IMR-90 (cell line): ENCODE results near the gene PLPP3. TPM values are rescaled to one million over a fixed set of nuclear protein-coding genes. Genes with fewer than 3 reads are reported as not detected.

Experiments
- ATAC-seq: fragments of 200-7000 bp; cut with Tn5 transposase; 2 replicates; pipeline ENCODE4 v1.9.1; 2020; ENCODE audit warnings: low read depth, mild to moderate bottlenecking, moderate library complexity
- BruUV-seq: library from RNA; stranded (reverse); fragments of 400-500 nt; replicated peaks from 2 replicates; lab custom pipeline; 2021; lab: Mats Ljungman, UMichigan
- CTCF ChIA-PET: fragments of 300-600 bp; formaldehyde crosslinking; extraction: SDS; loops from one replicate; lab custom pipeline; 2021; ENCODE audit warnings: antibody characterized with exemption; lab: Yijun Ruan, JAX
- POLR2A ChIA-PET: fragments of 300-600 bp; sonication (Branson Sonifier 250); formaldehyde crosslinking; loops from one replicate; lab custom pipeline; 2022; ENCODE audit warnings: antibody characterized with exemption; ENCODE audit not compliant: unreplicated experiment; lab: Charles Lee
- DNase-seq: peaks from one replicate; pipeline ENCODE4 v3.0.0; 2013
- H2AFZ ChIP-seq: replicated peaks from 2 replicates; pipeline ENCODE3; 2013; ENCODE audit warnings: low read length, mild to moderate bottlenecking; ENCODE audit not compliant: poor library complexity
- H2AK5ac ChIP-seq: 2 replicates; pipeline ENCODE4 v1.6.1; 2013; ENCODE audit warnings: low read depth, low read length, inconsistent platforms
- H2AK9ac ChIP-seq: replicated peaks from 2 replicates; pipeline ENCODE3; 2013; ENCODE audit warnings: mild to moderate bottlenecking, low read depth, low read length, moderate library complexity; ENCODE audit not compliant: poor library complexity
- H2BK120ac ChIP-seq: 2 replicates; pipeline ENCODE4 v1.6.1; 2013; ENCODE audit warnings: low read depth, low read length, inconsistent platforms
- H2BK15ac ChIP-seq: 3 replicates; pipeline ENCODE4 v1.6.1; 2013; ENCODE audit warnings: low read depth, low read length, inconsistent platforms
- H2BK20ac ChIP-seq: 2 replicates; pipeline ENCODE4 v1.6.1; 2013; ENCODE audit warnings: low read depth, mild to moderate bottlenecking, inconsistent platforms, low read length, moderate library complexity
- H2BK5ac ChIP-seq: 2 replicates; pipeline ENCODE4 v1.6.1; 2013; ENCODE audit warnings: mild to moderate bottlenecking, low read depth, low read length, inconsistent platforms; ENCODE audit not compliant: poor library complexity, severe bottlenecking
- H3K14ac ChIP-seq: replicated peaks from 2 replicates; pipeline ENCODE4 v1.6.1; 2013; ENCODE audit warnings: low read depth, low read length, inconsistent platforms
- H3K18ac ChIP-seq: 2 replicates; pipeline ENCODE4 v1.6.1; 2013; ENCODE audit warnings: low read depth, low read length, control low read depth
- H3K23ac ChIP-seq: 2 replicates; pipeline ENCODE4 v1.6.1; 2013; ENCODE audit warnings: low read depth, low read length, inconsistent platforms
- H3K27ac ChIP-seq: 2 replicates; pipeline ENCODE4 v1.5.1; 2013; ENCODE audit warnings: mild to moderate bottlenecking, control low read depth, low read length; ENCODE audit not compliant: insufficient read depth
- H3K27me3 ChIP-seq: 2 replicates; pipeline ENCODE4 v1.6.1; 2013; ENCODE audit warnings: low read length; ENCODE audit not compliant: control insufficient read depth, insufficient read depth
- H3K36me3 ChIP-seq: 2 replicates; pipeline ENCODE4 v1.6.1; 2013; ENCODE audit warnings: low read length, mixed read lengths; ENCODE audit not compliant: control insufficient read depth, insufficient read depth
- H3K4ac ChIP-seq: 2 replicates; pipeline ENCODE4 v1.6.1; 2013; ENCODE audit warnings: low read depth, low read length, inconsistent platforms
- H3K4me1 ChIP-seq: 2 replicates; pipeline ENCODE4 v1.6.1; 2013; ENCODE audit warnings: low read length, mixed read lengths; ENCODE audit not compliant: control insufficient read depth, insufficient read depth
- H3K4me2 ChIP-seq: 2 replicates; pipeline ENCODE4 v1.6.1; 2013; ENCODE audit warnings: low read depth, mild to moderate bottlenecking, control low read depth, low read length, moderate library complexity
- H3K4me3 ChIP-seq: 2 replicates; pipeline ENCODE4 v1.5.1; 2013; ENCODE audit warnings: low read depth, mild to moderate bottlenecking, control low read depth, low read length, moderate library complexity; ENCODE audit not compliant: insufficient read depth
- H3K56ac ChIP-seq: 2 replicates; pipeline ENCODE4 v1.6.1; 2013; ENCODE audit warnings: low read length, inconsistent platforms; ENCODE audit not compliant: insufficient read depth; ENCODE audit errors: extremely low read depth
- H3K79me1 ChIP-seq, 2 experiments: 2 replicates each; pipeline ENCODE4 v1.6.1; 2013; ENCODE audit warnings: low read length in 2 of 2, inconsistent platforms in 1 of 2, low read depth in 1 of 2
- H3K9ac ChIP-seq: 2 replicates; pipeline ENCODE4 v1.6.1; 2013; ENCODE audit warnings: low read depth, low read length, control low read depth
- H3K9me1 ChIP-seq: 2 replicates; pipeline ENCODE4 v1.6.1; 2013; ENCODE audit warnings: low read length, inconsistent platforms; ENCODE audit not compliant: insufficient read depth
- H3K9me3 ChIP-seq: 2 replicates; pipeline ENCODE4 v1.6.1; 2013; ENCODE audit warnings: low read length; ENCODE audit not compliant: control insufficient read depth, insufficient read depth
- H4K20me1 ChIP-seq: 2 replicates; pipeline ENCODE4 v1.6.1; 2013; ENCODE audit warnings: low read length, inconsistent platforms; ENCODE audit not compliant: insufficient read depth
- H4K5ac ChIP-seq: 2 replicates; pipeline ENCODE4 v1.6.1; 2013; ENCODE audit warnings: mild to moderate bottlenecking, low read depth, low read length, control low read depth
- H4K8ac ChIP-seq, 2 experiments: 2 replicates each; pipeline ENCODE4 v1.6.1; 2013; ENCODE audit warnings: low read depth in 2 of 2, low read length in 2 of 2, control low read depth in 1 of 2, inconsistent platforms in 1 of 2
- H4K91ac ChIP-seq: 2 replicates; pipeline ENCODE4 v1.6.1; 2013; ENCODE audit warnings: low read depth, low read length, inconsistent platforms; ENCODE audit not compliant: insufficient read depth
- BHLHE40 ChIP-seq: fragments of 150-350 bp; IDR thresholded peaks from 2 replicates; pipeline ENCODE4 v1.6.1; 2016; ENCODE audit warnings: mild to moderate bottlenecking, low read depth, low read length
- CHD1 ChIP-seq: IDR thresholded peaks from 2 replicates; pipeline ENCODE4 v1.6.1; 2012; ENCODE audit warnings: low read depth, low read length, improper control_type of control experiment
- FOS ChIP-seq: fragments of 150-350 bp; IDR thresholded peaks from 2 replicates; pipeline ENCODE4 v1.6.1; 2016; ENCODE audit warnings: low read depth, low read length
- MAFK ChIP-seq: IDR thresholded peaks from 2 replicates; pipeline ENCODE4 v1.6.1; 2012; ENCODE audit warnings: low read depth, low read length, improper control_type of control experiment
- MAZ ChIP-seq: IDR thresholded peaks from 2 replicates; pipeline ENCODE4 v1.6.1; 2012; ENCODE audit warnings: low read depth, mild to moderate bottlenecking, low read length, improper control_type of control experiment, moderate library complexity, borderline replicate concordance
- MXI1 ChIP-seq: IDR thresholded peaks from 2 replicates; pipeline ENCODE4 v1.6.1; 2012; ENCODE audit warnings: low read depth, mild to moderate bottlenecking, low read length, moderate library complexity, borderline replicate concordance
- POLR2A ChIP-seq: IDR thresholded peaks from 2 replicates; pipeline ENCODE4 v1.6.1; 2012; ENCODE audit warnings: mild to moderate bottlenecking, low read depth, low read length
- RAD21 ChIP-seq: IDR thresholded peaks from 2 replicates; pipeline ENCODE4 v1.6.1; 2012; ENCODE audit warnings: low read length, improper control_type of control experiment
- RCOR1 ChIP-seq: IDR thresholded peaks from 2 replicates; pipeline ENCODE4 v1.6.1; 2012; ENCODE audit warnings: mild to moderate bottlenecking, low read length, improper control_type of control experiment; ENCODE audit not compliant: insufficient replicate concordance
- RFX5 ChIP-seq: IDR thresholded peaks from 2 replicates; pipeline ENCODE4 v1.8.0; 2012; ENCODE audit warnings: low read depth, mild to moderate bottlenecking, low read length, moderate library complexity
- SMC3 ChIP-seq: fragments of 150-350 bp; IDR thresholded peaks from 2 replicates; pipeline ENCODE4 v1.6.1; 2016; ENCODE audit warnings: low read depth, mild to moderate bottlenecking, antibody characterized with exemption, low read length, moderate library complexity
- WGBS, 2 experiments: methylation state at CpG; one replicate each; pipeline versions ENCODE4 v1.1.5 to v1.1.7; 2013; ENCODE audit warnings: missing lambda C conversion rate in 2 of 2; ENCODE audit not compliant: insufficient read length in 1 of 2; ENCODE audit errors: extremely low coverage in 2 of 2; 5-methylcytosine and 5-hydroxymethylcytosine counted together
- dilution Hi-C: fragments of 300-500 bp; cut with HindIII; formaldehyde crosslinking; loops from one replicate; pipeline ENCODE4 v1.14.3; 2018; ENCODE audit warnings: low sequenced_read_pairs; ENCODE audit not compliant: unreplicated experiment
- in situ Hi-C: fragments of 300-500 bp; cut with MboI; formaldehyde crosslinking; loops from 3 replicates; pipeline ENCODE4 v1.14.3; 2019; ENCODE audit warnings: low sequenced_read_pairs, inconsistent platforms, mixed read lengths
- intact Hi-C: fragments of 100-400 bp; cut with micrococcal nuclease; formaldehyde crosslinking; loops from 2 replicates; pipeline ENCODE4 v1.10.0; 2022
- polyA plus RNA-seq, 3 experiments: library from polyadenylated mRNA; depleted of rRNA; stranded (reverse); fragments of >200 nt; gene quantifications; 2 replicates each; pipeline ENCODE4 v1.2.3, GENCODE V29; 2012; ENCODE audit warnings: low replicate concordance in 1 of 3
- total RNA-seq: library from RNA; depleted of rRNA; stranded (reverse); fragments of >200 nt; gene quantifications from 2 replicates; pipeline ENCODE4 v1.2.3, GENCODE V29; 2012
- TF ChIP-seq, protein P1 (sequence below): fragments of 150-350 bp; IDR thresholded peaks from 2 replicates; pipeline ENCODE4 v1.6.1; 2016; ENCODE audit warnings: low read depth, mild to moderate bottlenecking, low read length, moderate library complexity, borderline replicate concordance
- TF ChIP-seq, protein P2 (sequence below): conservative IDR thresholded peaks from 2 replicates; pipeline ENCODE4 v1.5.1; 2012; ENCODE audit warnings: mild to moderate bottlenecking, low read depth, low read length, improper control_type of control experiment

The PLPP3 gene
- total and polyA plus RNA-seq, 2 of the 4 experiments (the other 2 are of a cell fraction): 49.9 to 56.6 TPM

DNA sequence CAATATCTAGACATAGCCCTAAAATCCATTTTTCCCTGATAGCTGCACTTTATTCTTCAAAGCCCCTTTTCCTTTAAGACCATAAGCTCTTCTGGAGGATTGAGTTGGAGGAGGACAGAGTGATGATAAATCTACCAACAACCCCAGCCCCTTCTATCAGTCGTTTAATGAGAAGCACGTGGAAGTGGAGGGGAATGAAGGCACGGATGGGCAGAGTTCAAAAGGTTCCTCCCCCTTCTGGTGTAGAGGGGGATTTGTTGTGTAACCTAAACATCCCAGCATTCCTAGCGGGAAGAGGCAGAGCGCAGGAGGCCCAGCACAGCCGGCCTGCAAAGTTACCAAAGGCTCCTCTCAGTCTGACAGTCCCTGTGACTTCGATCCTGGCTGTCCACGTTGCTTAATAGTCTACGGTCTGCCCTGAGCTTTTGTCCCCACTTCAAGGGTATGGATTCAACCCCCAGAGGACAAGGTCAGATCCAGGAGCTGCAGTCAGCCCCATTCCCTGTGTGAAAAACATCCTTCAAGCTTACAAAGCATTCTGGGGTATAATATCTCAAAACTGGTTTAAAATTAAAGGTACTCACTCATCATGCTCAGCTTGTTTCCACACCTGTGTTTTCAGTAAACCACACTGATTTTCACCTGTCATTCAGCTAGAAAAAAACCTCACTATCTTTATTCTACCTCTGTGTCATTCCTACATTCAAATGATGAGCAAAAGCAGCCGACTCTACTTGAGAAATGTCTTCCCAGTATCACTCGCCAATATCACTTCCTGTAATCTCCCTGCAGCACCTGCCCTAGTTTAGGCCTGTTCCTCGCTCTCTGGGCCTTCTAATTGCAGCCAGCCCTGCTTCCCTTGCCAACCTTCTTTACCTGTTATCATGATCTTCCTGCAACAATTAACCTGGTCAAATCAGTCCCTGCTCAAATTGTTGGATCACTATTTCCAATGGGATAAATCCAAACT, 117.9 kb downstream of the PLPP3 start (continued):
- TF ChIP-seq MAZ: no peak

DNA sequence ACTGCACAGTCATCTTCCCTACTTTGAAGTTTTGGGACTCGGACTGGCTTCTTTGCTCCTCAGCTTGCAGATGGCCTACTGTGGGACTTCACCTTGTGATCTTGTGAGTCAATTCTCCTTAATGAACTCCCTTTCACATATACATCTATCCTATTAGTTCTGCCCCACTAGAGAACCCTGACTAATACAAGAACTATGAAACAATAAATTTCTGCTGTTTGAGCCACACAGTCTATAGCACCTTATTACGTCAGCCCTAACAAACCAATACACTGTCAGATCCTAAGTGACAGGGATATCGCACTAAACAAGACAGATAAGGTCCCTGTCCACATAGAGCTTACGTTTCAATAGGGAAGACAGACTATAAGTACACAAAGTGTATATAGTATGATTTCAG, 120.1 kb downstream of the PLPP3 start:
- Histone ChIP-seq H4K8ac (no peak overlapping the region), H2BK120ac (no peak overlapping the region), H3K27ac (no peak overlapping the region), H3K9me1 (no peaks in the 10 kb centered on the region), H2AFZ (no peak overlapping the region), H2BK5ac (no peak overlapping the region), H3K18ac (no peak overlapping the region), H3K23ac (no peak overlapping the region), H2BK20ac (no peak overlapping the region), H4K91ac (no peak overlapping the region), H3K56ac (no peak overlapping the region), H3K4me3 (no peak overlapping the region), H4K20me1 (no peaks in the 10 kb centered on the region), H3K4me1 (no peaks in the 10 kb centered on the region), H3K4ac (no peak overlapping the region), H3K14ac (no peak overlapping the region), H3K4me2 (no peak overlapping the region), H3K9ac (no peak overlapping the region), H3K27me3 (no peaks in the 10 kb centered on the region), H3K36me3 (no peaks in the 10 kb centered on the region), H2AK5ac (no peak overlapping the region), H3K9me3 (no peaks in the 10 kb centered on the region), H3K79me1 (no peaks in the 10 kb centered on the region), H2BK15ac (no peak overlapping the region), H2AK9ac (no peak overlapping the region), H4K5ac (no peak overlapping the region)
- DNase-seq (no peak), ATAC-seq (no peak)
- BruUV-seq: no TSS peak
- in situ Hi-C loops (no loop called here), dilution Hi-C loops (no loop called here), intact Hi-C loops (no loop called here)
- CTCF ChIA-PET: no interaction called here
- POLR2A ChIA-PET: no interaction called here
- no CpG with 5 or more reads among the region's 4 CpGs for WGBS, 2 experiments
- TF ChIP-seq, protein P1, sequence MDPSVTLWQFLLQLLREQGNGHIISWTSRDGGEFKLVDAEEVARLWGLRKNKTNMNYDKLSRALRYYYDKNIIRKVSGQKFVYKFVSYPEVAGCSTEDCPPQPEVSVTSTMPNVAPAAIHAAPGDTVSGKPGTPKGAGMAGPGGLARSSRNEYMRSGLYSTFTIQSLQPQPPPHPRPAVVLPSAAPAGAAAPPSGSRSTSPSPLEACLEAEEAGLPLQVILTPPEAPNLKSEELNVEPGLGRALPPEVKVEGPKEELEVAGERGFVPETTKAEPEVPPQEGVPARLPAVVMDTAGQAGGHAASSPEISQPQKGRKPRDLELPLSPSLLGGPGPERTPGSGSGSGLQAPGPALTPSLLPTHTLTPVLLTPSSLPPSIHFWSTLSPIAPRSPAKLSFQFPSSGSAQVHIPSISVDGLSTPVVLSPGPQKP: no peak
- TF ChIP-seq BHLHE40 (no peak), FOS (no peak), RCOR1 (no peak), MAFK (no peak), RAD21 (no peak), CHD1 (no peak), MXI1 (no peak), POLR2A (no peak), RFX5 (no peak), SMC3 (no peak)
- TF ChIP-seq, protein P2, sequence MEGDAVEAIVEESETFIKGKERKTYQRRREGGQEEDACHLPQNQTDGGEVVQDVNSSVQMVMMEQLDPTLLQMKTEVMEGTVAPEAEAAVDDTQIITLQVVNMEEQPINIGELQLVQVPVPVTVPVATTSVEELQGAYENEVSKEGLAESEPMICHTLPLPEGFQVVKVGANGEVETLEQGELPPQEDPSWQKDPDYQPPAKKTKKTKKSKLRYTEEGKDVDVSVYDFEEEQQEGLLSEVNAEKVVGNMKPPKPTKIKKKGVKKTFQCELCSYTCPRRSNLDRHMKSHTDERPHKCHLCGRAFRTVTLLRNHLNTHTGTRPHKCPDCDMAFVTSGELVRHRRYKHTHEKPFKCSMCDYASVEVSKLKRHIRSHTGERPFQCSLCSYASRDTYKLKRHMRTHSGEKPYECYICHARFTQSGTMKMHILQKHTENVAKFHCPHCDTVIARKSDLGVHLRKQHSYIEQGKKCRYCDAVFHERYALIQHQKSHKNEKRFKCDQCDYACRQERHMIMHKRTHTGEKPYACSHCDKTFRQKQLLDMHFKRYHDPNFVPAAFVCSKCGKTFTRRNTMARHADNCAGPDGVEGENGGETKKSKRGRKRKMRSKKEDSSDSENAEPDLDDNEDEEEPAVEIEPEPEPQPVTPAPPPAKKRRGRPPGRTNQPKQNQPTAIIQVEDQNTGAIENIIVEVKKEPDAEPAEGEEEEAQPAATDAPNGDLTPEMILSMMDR: no peak
